ENCODE data around the gene INHBE. TPM values are rescaled to one million over a fixed set of nuclear protein-coding genes. Genes with fewer than 3 reads are reported as not detected.

The INHBE gene
- total RNA-seq, 1 experiment from 2014 or later: 0.24 TPM

GRCh38 chr12:57461276-57461916 is 6.3 kb downstream of the INHBE start:
- DNase-seq (ENCODE audit: low read depth): peak; percentile 61

GRCh38 chr12:57461917-57462250 is 6.8 kb downstream of the INHBE start:
- no peak for DNase-seq (ENCODE audit: low read depth)

GRCh38 chr12:57462251-57462911 is 7.3 kb downstream of the INHBE start:
- peak; percentile 84 for DNase-seq (ENCODE audit: low read depth)

- DNase-seq (ENCODE audit: low read depth): no peak
Measured at GRCh38 chr12:57462912-57463253, 7.8 kb downstream of the INHBE start.

- DNase-seq (ENCODE audit: low read depth): no peak
Measured at GRCh38 chr12:57464569-57464968, 9.5 kb downstream of the INHBE start.

GRCh38 chr12:57465030-57465746 is 10.1 kb downstream of the INHBE start:
- DNase-seq (ENCODE audit: low read depth): no peak

GRCh38 chr12:57465747-57466505 is 10.8 kb downstream of the INHBE start:
- DNase-seq (ENCODE audit: low read depth): no peak

GRCh38 chr12:57467212-57467874 is 12.2 kb downstream of the INHBE start:
- DNase-seq (ENCODE audit: low read depth): no peak

- DNase-seq (ENCODE audit: low read depth): no peak
Measured at GRCh38 chr12:57467915-57468314, 12.8 kb downstream of the INHBE start.

GRCh38 chr12:57469296-57470164 is 14.4 kb downstream of the INHBE start:
- peak; percentile 20 for DNase-seq (ENCODE audit: low read depth)

GRCh38 chr12:57470286-57470969 is 15.3 kb downstream of the INHBE start:
- no peak for DNase-seq (ENCODE audit: low read depth)

- no peak for DNase-seq (ENCODE audit: low read depth)
Measured at GRCh38 chr12:57470970-57471656, 16.0 kb downstream of the INHBE start.

- no peak for DNase-seq (ENCODE audit: low read depth)
Measured at GRCh38 chr12:57471661-57472060, 16.6 kb downstream of the INHBE start.

- DNase-seq (ENCODE audit: low read depth): no peak
Measured at GRCh38 chr12:57472391-57472790, 17.3 kb downstream of the INHBE start.

GRCh38 chr12:57473392-57473791 is 18.3 kb downstream of the INHBE start:
- no peak for DNase-seq (ENCODE audit: low read depth)

GRCh38 chr12:57473886-57474285 is 18.8 kb downstream of the INHBE start:
- no peak for DNase-seq (ENCODE audit: low read depth)

GRCh38 chr12:57474430-57474829 is 19.3 kb downstream of the INHBE start:
- DNase-seq (ENCODE audit: low read depth): no peak

GRCh38 chr12:57474862-57475261 is 19.8 kb downstream of the INHBE start:
- DNase-seq (ENCODE audit: low read depth): no peak

GRCh38 chr12:57475271-57476161 is 20.4 kb downstream of the INHBE start:
- no peak for DNase-seq (ENCODE audit: low read depth)

Data from RPMI7951 (cell line).